K562 (cell line): ENCODE data around the gene ATXN10. TPM values are rescaled to one million over a fixed set of nuclear protein-coding genes. Genes with fewer than 3 reads are reported as not detected.

Experiments used
- ATAC-seq: fragments of 200-7000 bp; cut with Tn5 transposase; 3 replicates; pipeline ENCODE4 v1.9.1; 2020; ENCODE audit warnings: moderate library complexity
- BruUV-seq: library from RNA; stranded (reverse); fragments of 400-500 nt; replicated peaks from 2 replicates; lab custom pipeline; 2021; lab: Mats Ljungman, UMichigan
- CTCF ChIA-PET: fragments of 300-600 bp; formaldehyde crosslinking; extraction: SDS; loops from one replicate; lab custom pipeline; 2021; ENCODE audit warnings: low intra/inter-chr PET ratio; lab: Yijun Ruan, JAX
- POLR2A ChIA-PET: fragments of 300-600, 350-650 bp; sonication (Branson Sonifier 250); formaldehyde crosslinking; extraction: SDS; loops from one replicate; lab custom pipeline; 2021; ENCODE audit warnings: antibody characterized with exemption, inconsistent platforms; lab: Yijun Ruan, JAX
- DNase-seq, 4 experiments: peaks; one replicate each; pipeline versions ENCODE4 v3.0.0 to v3.0.0-alpha.2; 2011 to 2018; ENCODE audit warnings: low spot score in 3 of 4, mixed read lengths in 3 of 4; ENCODE audit errors: extremely low read depth in 1 of 4
- FAIRE-seq: peaks from 2 replicates; lab custom pipeline; 2011; peaks lifted over from hg19 to GRCh38; lab: Jason Lieb, UNC
- H2AFZ ChIP-seq: 2 replicates; pipeline ENCODE4 v1.6.0; 2011; ENCODE audit warnings: low read depth, low read length, control low read depth, inconsistent platforms
- H3K27ac ChIP-seq: fragments of 200-600 bp; 3 replicates; pipeline ENCODE4 v1.8.0; 2011; ENCODE audit warnings: low read depth, mild to moderate bottlenecking, control low read depth, inconsistent platforms, low read length, moderate library complexity, mixed read lengths; ENCODE audit errors: extremely low read depth
- H3K27me3 ChIP-seq, 2 experiments: fragments of 300-600 bp in 1 of 2; 2 replicates in 1 of 2; 3 replicates in 1 of 2; pipeline versions ENCODE4 v1.6.0 to v1.8.0; 2011; ENCODE audit warnings: inconsistent platforms in 2 of 2, low read length in 2 of 2, mild to moderate bottlenecking in 1 of 2, mixed read lengths in 1 of 2, moderate library complexity in 1 of 2; ENCODE audit not compliant: control insufficient read depth in 2 of 2, insufficient read depth in 2 of 2
- H3K36me3 ChIP-seq: fragments of 300-600 bp; 3 replicates; pipeline ENCODE4 v1.8.0; 2011; ENCODE audit warnings: mild to moderate bottlenecking, low read length, inconsistent platforms; ENCODE audit not compliant: control insufficient read depth, insufficient read depth
- H3K4me1 ChIP-seq, 2 experiments: fragments of 200-600 bp in 1 of 2; replicated peaks in 1 of 2; 2 replicates in 1 of 2; 3 replicates in 1 of 2; pipeline versions ENCODE4 v1.5.1 to v1.8.0; 2011; ENCODE audit warnings: inconsistent platforms in 2 of 2, low read length in 2 of 2, mild to moderate bottlenecking in 1 of 2, mixed read lengths in 1 of 2, moderate library complexity in 1 of 2; ENCODE audit not compliant: control insufficient read depth in 2 of 2, insufficient read depth in 2 of 2
- H3K4me2 ChIP-seq: 2 replicates; pipeline ENCODE4 v1.6.1; 2011; ENCODE audit warnings: low read length, control low read depth, inconsistent platforms, mixed read lengths; ENCODE audit not compliant: insufficient read depth
- H3K4me3 ChIP-seq: fragments of 200-600 bp; sonication (generic), shearing (Covaris generic); 2 replicates; pipeline ENCODE4 v1.5.1; 2016; ENCODE audit warnings: control low read depth, inconsistent platforms
- H3K79me2 ChIP-seq: fragments of 200-600 bp; 3 replicates; pipeline ENCODE4 v1.8.0; 2011; ENCODE audit warnings: low read length, inconsistent platforms; ENCODE audit not compliant: control insufficient read depth, insufficient read depth
- H3K9ac ChIP-seq, 2 experiments: 2 replicates each; pipeline versions ENCODE4 v1.6.0 to v1.6.1; 2011; ENCODE audit warnings: low read depth in 2 of 2, low read length in 2 of 2, control low read depth in 1 of 2, inconsistent platforms in 1 of 2, mild to moderate bottlenecking in 1 of 2, mixed read lengths in 1 of 2; ENCODE audit not compliant: insufficient read depth in 1 of 2
- H3K9me1 ChIP-seq: one replicate; pipeline ENCODE4 v1.6.0; 2011; ENCODE audit warnings: inconsistent platforms, mild to moderate bottlenecking, low read length, moderate library complexity; ENCODE audit not compliant: control insufficient read depth, insufficient read depth
- H3K9me3 ChIP-seq: replicated peaks from 2 replicates; pipeline ENCODE4 v1.5.1; 2011; ENCODE audit warnings: low read depth, low read length, inconsistent platforms; ENCODE audit not compliant: control insufficient read depth, insufficient read depth
- H4K20me1 ChIP-seq: replicated peaks from 2 replicates; pipeline ENCODE4 v1.6.1; 2011; ENCODE audit warnings: low read length, inconsistent platforms, mixed read lengths; ENCODE audit not compliant: control insufficient read depth, insufficient read depth
- BRCA1 ChIP-seq, 2 experiments: fragments of 450-650 bp in 1 of 2; sonication (generic) in 1 of 2; formaldehyde crosslinking in 1 of 2; IDR thresholded peaks; 2 replicates each; pipeline versions ENCODE4 v1.5.0 to v1.6.1; 2017 to 2020; ENCODE audit warnings: mild to moderate bottlenecking in 1 of 2, missing genetic modification reagents in 1 of 2
- DPF2 ChIP-seq: fragments of 450-650 bp; IDR thresholded peaks from 2 replicates; pipeline ENCODE4 v1.6.1; 2016
- HNRNPK ChIP-seq: fragments of 200-400 bp; formaldehyde crosslinking; IDR thresholded peaks from one replicate; pipeline ENCODE4 v1.6.1; 2018; ENCODE audit warnings: mild to moderate bottlenecking, low read depth, low read length; ENCODE audit not compliant: poor library complexity, severe bottlenecking
- PTTG1 ChIP-seq: fragments of 450-650 bp; IDR thresholded peaks from 2 replicates; pipeline ENCODE4 v1.6.1; 2016; ENCODE audit warnings: low read depth, mild to moderate bottlenecking, missing genetic modification characterization, missing compliant biosample characterization
- RBFOX2 ChIP-seq: fragments of 200-400 bp; formaldehyde crosslinking; IDR thresholded peaks from 2 replicates; pipeline ENCODE4 v1.6.1; 2017; ENCODE audit warnings: low read depth, mild to moderate bottlenecking, low read length, moderate library complexity
- ZBTB7A ChIP-seq: IDR thresholded peaks from 2 replicates; pipeline ENCODE4 v1.6.1; 2011; ENCODE audit warnings: low read depth, mild to moderate bottlenecking, low read length, moderate library complexity, borderline replicate concordance; ENCODE audit not compliant: control insufficient read depth
- ZC3H8 ChIP-seq: fragments of 450-650 bp; IDR thresholded peaks from 2 replicates; pipeline ENCODE4 v1.6.1; 2017
- ZNF766 ChIP-seq: fragments of 200-800 bp; sonication (Bioruptor generic); conservative IDR thresholded peaks from 2 replicates; pipeline ENCODE4 v1.6.1; 2016; ENCODE audit warnings: missing genetic modification characterization, missing compliant biosample characterization
- WGBS: fragments of 100-300 bp; shearing (Covaris generic); methylation state at CpG from one replicate; pipeline ENCODE4 v1.1.6; 2016; ENCODE audit warnings: low coverage, mixed read lengths; ENCODE audit not compliant: insufficient coverage; ENCODE audit errors: missing lambda C conversion rate; 5-methylcytosine and 5-hydroxymethylcytosine counted together
- in situ Hi-C: fragments of 300-500 bp; cut with MboI; formaldehyde crosslinking; loops from 4 replicates; pipeline ENCODE4 v1.15.0; 2018; ENCODE audit warnings: inconsistent platforms, mixed read lengths
- intact Hi-C: fragments of 100-400 bp; cut with micrococcal nuclease; formaldehyde crosslinking; loops from 2 replicates; pipeline ENCODE4 v1.14.2; 2022
- polyA plus RNA-seq, 8 experiments: library from polyadenylated mRNA; depleted of rRNA in 4 of 8; stranded (reverse) in 5 of 8; unstranded in 3 of 8; fragments of >200 nt; fragmentation: Nextera tagmentation in 2 of 8; fragmentation: Illumina TruSeq in 1 of 8; extraction: Ambion mirVana in 2 of 8; extraction: Trizol in 1 of 8; gene quantifications; 2 replicates each; pipeline versions ENCODE4 v1.2.1 to v1.2.3, GENCODE V29; 2011 to 2014; ENCODE audit warnings: inconsistent platforms in 1 of 8, missing spikeins in 1 of 8
- total RNA-seq, 7 experiments: library from RNA; depleted of rRNA in 6 of 7; stranded (reverse); fragments of >200 nt in 6 of 7; fragmentation: Illumina TruSeq in 2 of 7; extraction: Trizol in 2 of 7; gene quantifications; 2 replicates each; pipeline versions ENCODE4 v1.2.1 to v1.2.3, GENCODE V29; 2011 to 2021; ENCODE audit warnings: low replicate concordance in 1 of 7
- TF ChIP-seq, protein P1 (sequence below): sonication (generic); IDR thresholded peaks from 2 replicates; pipeline ENCODE4 v1.6.1; 2016

Gene ATXN10
- total and polyA plus RNA-seq, 9 of the 15 experiments (the other 6 are each of a cell fraction or from before 2014, with no cell fraction given) = 11.5 to 190 (median 33.6) TPM

DNA sequence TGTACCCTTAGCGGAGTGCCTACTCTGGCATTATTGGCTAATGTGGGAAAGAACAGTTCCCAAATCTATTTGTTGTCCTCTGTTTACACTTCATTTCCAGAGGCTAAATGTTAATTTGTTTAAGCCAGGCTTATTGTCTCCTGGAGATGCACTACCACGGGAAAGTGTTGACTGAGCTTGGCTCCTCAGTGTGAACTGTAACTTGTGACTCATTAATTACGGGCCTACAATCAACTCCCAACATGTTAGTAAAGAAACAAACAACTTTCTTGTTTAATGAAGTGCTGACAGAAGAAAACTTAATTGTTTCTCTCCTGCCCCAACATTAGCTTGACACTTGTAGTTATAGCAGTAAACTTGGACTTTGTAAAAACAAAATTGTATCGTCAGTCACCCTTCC, 130.4 kb downstream of the ATXN10 start:
- H3K4me1 ChIP-seq = no peaks in the 10 kb centered on the region
- ATAC-seq = no peak
- intact Hi-C loops = no loop called here
- H3K4me2 ChIP-seq = no peak overlapping the region
- H3K4me3 ChIP-seq = no peak overlapping the region
- no peak for FAIRE-seq
- H3K9ac ChIP-seq = no peak overlapping the region
- POLR2A ChIA-PET = no interaction called here
- no peak for DNase-seq
- in situ Hi-C loops = no loop called here
- whole genome bisulfite sequencing = 70% methylated on average over 4 of the region's 4 CpGs
- H3K9me1 ChIP-seq = no peaks in the 10 kb centered on the region
- 0 out of 3 replicates have a peak, but pooled peaks cover 3% of the 10 kb centered on the region for H3K36me3 ChIP-seq
- H3K27me3 ChIP-seq = no peaks in the 10 kb centered on the region
- no peaks in the 10 kb centered on the region for H3K9me3 ChIP-seq
- H3K79me2 ChIP-seq = no peaks in the 10 kb centered on the region
- no peaks in the 10 kb centered on the region for H4K20me1 ChIP-seq
- TF ChIP-seq DPF2 = no peak
- no peak for TF ChIP-seq ZBTB7A
- TF ChIP-seq ZC3H8 = no peak
- TF ChIP-seq RBFOX2 = no peak
- no peak for TF ChIP-seq HNRNPK
- TF ChIP-seq BRCA1 (IDR thresholded peaks at IDR 0.05) = no peak
- no peak for TF ChIP-seq BRCA1 (CRISPR knock-in tag; IDR thresholded peaks at IDR 0.05)
- TF ChIP-seq PTTG1 (tag) = no peak
- TF ChIP-seq, protein P1, sequence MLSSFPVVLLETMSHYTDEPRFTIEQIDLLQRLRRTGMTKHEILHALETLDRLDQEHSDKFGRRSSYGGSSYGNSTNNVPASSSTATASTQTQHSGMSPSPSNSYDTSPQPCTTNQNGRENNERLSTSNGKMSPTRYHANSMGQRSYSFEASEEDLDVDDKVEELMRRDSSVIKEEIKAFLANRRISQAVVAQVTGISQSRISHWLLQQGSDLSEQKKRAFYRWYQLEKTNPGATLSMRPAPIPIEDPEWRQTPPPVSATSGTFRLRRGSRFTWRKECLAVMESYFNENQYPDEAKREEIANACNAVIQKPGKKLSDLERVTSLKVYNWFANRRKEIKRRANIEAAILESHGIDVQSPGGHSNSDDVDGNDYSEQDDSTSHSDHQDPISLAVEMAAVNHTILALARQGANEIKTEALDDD = no peak
- no peak for TF ChIP-seq ZNF766
- no TSS peak for BruUV-seq
- no peak overlapping the region for H2AFZ ChIP-seq
- H3K27ac ChIP-seq = no peak overlapping the region
- CTCF ChIA-PET = no interaction called here
